Loucy (cell line): ENCODE measurements around the gene WWOX.

Source experiments
- H2AFZ ChIP-seq: fragments of 200-600 bp; sonication (generic); 2 replicates; pipeline ENCODE4 v1.6.0; 2016; ENCODE audit warnings: antibody characterized with exemption, mild to moderate bottlenecking, low read length, moderate library complexity
- H3F3A ChIP-seq: fragments of 200-600 bp; 2 replicates; pipeline ENCODE4 v1.6.0; 2016; ENCODE audit warnings: antibody characterized with exemption, low read depth, mild to moderate bottlenecking
- H3K27me3 ChIP-seq: fragments of 200-600 bp; sonication (generic); 2 replicates; pipeline ENCODE4 v1.6.1; 2014; ENCODE audit warnings: low read length, mild to moderate bottlenecking; ENCODE audit not compliant: insufficient read depth, poor library complexity, severe bottlenecking
- H3K36me3 ChIP-seq: fragments of 200-600 bp; sonication (generic); 2 replicates; pipeline ENCODE4 v1.6.1; 2016; ENCODE audit warnings: low read length; ENCODE audit not compliant: insufficient read depth
- H3K4me1 ChIP-seq: fragments of 200-600 bp; sonication (generic); 2 replicates; pipeline ENCODE4 v1.5.1; 2014; ENCODE audit warnings: low read length, mild to moderate bottlenecking; ENCODE audit not compliant: insufficient read depth, poor library complexity, severe bottlenecking
- H3K4me2 ChIP-seq: fragments of 200-600 bp; sonication (generic); 2 replicates; pipeline ENCODE4 v1.6.0; 2014; ENCODE audit warnings: antibody characterized with exemption, low read length, low read depth, mild to moderate bottlenecking; ENCODE audit not compliant: poor library complexity, severe bottlenecking
- H3K4me3 ChIP-seq: fragments of 200-600 bp; sonication (generic); 2 replicates; pipeline ENCODE4 v1.5.1; 2014; ENCODE audit warnings: low read length, mild to moderate bottlenecking, mixed read lengths; ENCODE audit not compliant: poor library complexity, severe bottlenecking
- H3K79me2 ChIP-seq: fragments of 200-600 bp; sonication (generic); 2 replicates; pipeline ENCODE4 v1.6.1; 2014; ENCODE audit warnings: low read length; ENCODE audit not compliant: insufficient read depth
- H3K9ac ChIP-seq: fragments of 200-600 bp; sonication (generic); 2 replicates; pipeline ENCODE4 v1.6.0; 2014; ENCODE audit warnings: mild to moderate bottlenecking, low read depth, low read length, moderate library complexity; ENCODE audit not compliant: poor library complexity, severe bottlenecking
- H3K9me2 ChIP-seq: fragments of 200-600 bp; sonication (generic); replicated peaks from 2 replicates; pipeline ENCODE4 v1.6.1; 2016; ENCODE audit warnings: low read depth, low read length, mixed read lengths
- H3K9me3 ChIP-seq: fragments of 200-600 bp; sonication (generic); 2 replicates; pipeline ENCODE4 v1.6.1; 2014; ENCODE audit warnings: mild to moderate bottlenecking, antibody characterized with exemption, low read length, low read depth; ENCODE audit not compliant: insufficient read depth
- H4K20me1 ChIP-seq: fragments of 200-600 bp; sonication (generic); 2 replicates; pipeline ENCODE4 v1.6.0; 2014; ENCODE audit warnings: antibody characterized with exemption, low read length, mild to moderate bottlenecking; ENCODE audit not compliant: insufficient read depth, poor library complexity, severe bottlenecking
- EZH2phosphoT487 ChIP-seq: fragments of 200-600 bp; IDR thresholded peaks from 2 replicates; pipeline ENCODE4 v1.6.1; 2018; ENCODE audit warnings: antibody characterized with exemption, mild to moderate bottlenecking, moderate library complexity, borderline replicate concordance
- TF ChIP-seq, protein P1 (sequence below): fragments of 200-600 bp; sonication (generic); conservative IDR thresholded peaks from 2 replicates; pipeline ENCODE4 v1.5.1; 2014; ENCODE audit warnings: mild to moderate bottlenecking, antibody characterized with exemption, low read length

Gene WWOX

DNA sequence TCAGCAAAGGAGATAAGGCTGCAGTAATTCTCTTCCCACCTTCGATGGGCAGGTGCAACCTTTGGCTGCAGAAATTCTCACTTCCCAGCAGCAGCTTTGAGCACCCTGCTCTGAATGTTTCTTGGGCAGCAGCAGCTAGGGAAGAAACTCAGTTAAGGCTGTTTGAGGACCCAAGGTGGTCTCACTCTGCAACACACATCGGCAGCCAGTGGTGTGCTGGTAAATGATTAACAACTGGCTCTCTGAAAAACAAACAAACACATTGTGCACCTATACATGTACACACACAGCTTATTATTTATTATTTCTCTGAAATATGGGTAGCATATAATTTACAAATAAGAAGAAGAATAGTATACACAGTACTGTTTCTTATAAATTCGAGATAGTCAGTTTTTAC lies 685.8 kb downstream of the WWOX start:
- Histone ChIP-seq H3K4me2 (no peak overlapping the region), H3K79me2 (no peaks in the 10 kb centered on the region), H3K36me3 (no peaks in the 10 kb centered on the region), H3K9me3 (no peaks in the 10 kb centered on the region), H2AFZ (no peak overlapping the region), H3K27me3 (no peaks in the 10 kb centered on the region), H3F3A (no peaks in the 10 kb centered on the region), H3K4me3 (no peak overlapping the region), H3K9ac (no peak overlapping the region), H4K20me1 (no peaks in the 10 kb centered on the region), H3K4me1 (peaks cover 8% of the 10 kb centered on the region), H3K9me2 (no peaks in the 10 kb centered on the region)
- TF ChIP-seq EZH2phosphoT487, result no peak
- TF ChIP-seq, protein P1, sequence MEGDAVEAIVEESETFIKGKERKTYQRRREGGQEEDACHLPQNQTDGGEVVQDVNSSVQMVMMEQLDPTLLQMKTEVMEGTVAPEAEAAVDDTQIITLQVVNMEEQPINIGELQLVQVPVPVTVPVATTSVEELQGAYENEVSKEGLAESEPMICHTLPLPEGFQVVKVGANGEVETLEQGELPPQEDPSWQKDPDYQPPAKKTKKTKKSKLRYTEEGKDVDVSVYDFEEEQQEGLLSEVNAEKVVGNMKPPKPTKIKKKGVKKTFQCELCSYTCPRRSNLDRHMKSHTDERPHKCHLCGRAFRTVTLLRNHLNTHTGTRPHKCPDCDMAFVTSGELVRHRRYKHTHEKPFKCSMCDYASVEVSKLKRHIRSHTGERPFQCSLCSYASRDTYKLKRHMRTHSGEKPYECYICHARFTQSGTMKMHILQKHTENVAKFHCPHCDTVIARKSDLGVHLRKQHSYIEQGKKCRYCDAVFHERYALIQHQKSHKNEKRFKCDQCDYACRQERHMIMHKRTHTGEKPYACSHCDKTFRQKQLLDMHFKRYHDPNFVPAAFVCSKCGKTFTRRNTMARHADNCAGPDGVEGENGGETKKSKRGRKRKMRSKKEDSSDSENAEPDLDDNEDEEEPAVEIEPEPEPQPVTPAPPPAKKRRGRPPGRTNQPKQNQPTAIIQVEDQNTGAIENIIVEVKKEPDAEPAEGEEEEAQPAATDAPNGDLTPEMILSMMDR, result no peak

DNA sequence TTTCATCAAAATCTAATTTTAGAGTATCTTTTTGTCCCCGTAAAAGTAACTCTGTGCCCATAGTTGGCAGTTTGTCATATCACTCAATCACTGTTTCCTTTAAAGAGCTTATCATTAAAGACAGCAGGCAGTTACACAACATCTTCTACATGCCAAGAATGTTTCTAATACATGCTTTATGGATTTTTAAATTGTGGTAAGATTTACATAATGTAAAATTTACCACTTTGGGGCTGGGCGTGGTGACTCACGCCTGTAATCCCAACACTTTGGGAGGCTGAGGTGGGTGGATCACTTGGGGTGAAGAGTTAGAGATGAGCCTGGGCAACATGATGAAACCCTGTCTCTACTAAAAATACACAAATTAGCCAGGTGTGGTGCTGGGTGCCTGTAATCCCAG lies 687.2 kb downstream of the WWOX start:
- H3K79me2 ChIP-seq, result no peaks in the 10 kb centered on the region
- no peaks in the 10 kb centered on the region for H3K27me3 ChIP-seq
- H3K4me1 ChIP-seq, result peaks cover 8% of the 10 kb centered on the region
- H3K36me3 ChIP-seq, result no peaks in the 10 kb centered on the region
- no peaks in the 10 kb centered on the region for H3F3A ChIP-seq
- no peaks in the 10 kb centered on the region for H4K20me1 ChIP-seq
- H3K9me2 ChIP-seq, result no peaks in the 10 kb centered on the region
- H3K9ac ChIP-seq, result no peak overlapping the region
- H3K4me2 ChIP-seq, result no peak overlapping the region
- H3K9me3 ChIP-seq, result no peaks in the 10 kb centered on the region
- H3K4me3 ChIP-seq, result no peak overlapping the region
- H2AFZ ChIP-seq, result no peak overlapping the region
- TF ChIP-seq EZH2phosphoT487, result no peak
- TF ChIP-seq, protein P1, result no peak

DNA sequence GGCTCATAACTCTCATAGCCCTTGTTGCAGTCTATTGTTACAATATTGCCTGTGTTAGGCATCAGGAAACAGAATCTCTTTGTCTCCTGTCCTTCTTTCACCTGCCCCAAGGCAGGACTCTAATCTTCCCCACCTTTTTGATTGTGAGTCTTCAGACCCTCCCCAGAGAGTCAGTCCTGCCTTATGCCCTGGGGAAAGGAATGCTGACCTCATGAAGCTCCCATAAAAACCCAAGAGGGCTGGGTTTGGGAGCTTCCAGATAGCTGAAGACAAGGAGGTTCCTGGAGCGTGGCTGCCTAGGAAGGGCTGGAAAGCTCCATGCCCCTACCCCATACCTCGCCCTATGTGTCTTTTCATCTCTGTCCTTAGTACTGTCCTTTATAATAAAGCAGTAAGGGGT lies 688.8 kb downstream of the WWOX start:
- H3K9me3 ChIP-seq, result no peaks in the 10 kb centered on the region
- H4K20me1 ChIP-seq, result no peaks in the 10 kb centered on the region
- no peak overlapping the region for H3K9ac ChIP-seq
- peaks cover 8% of the 10 kb centered on the region for H3K4me1 ChIP-seq
- H3K4me3 ChIP-seq, result no peak overlapping the region
- H3K27me3 ChIP-seq, result no peaks in the 10 kb centered on the region
- H3K36me3 ChIP-seq, result no peaks in the 10 kb centered on the region
- no peaks in the 10 kb centered on the region for H3K9me2 ChIP-seq
- no peak overlapping the region for H2AFZ ChIP-seq
- TF ChIP-seq, protein P1, result no peak
- TF ChIP-seq EZH2phosphoT487, result no peak
- no peaks in the 10 kb centered on the region for H3F3A ChIP-seq
- no peak overlapping the region for H3K4me2 ChIP-seq
- H3K79me2 ChIP-seq, result no peaks in the 10 kb centered on the region
